Body of pancreas (tissue), 4 donors: ENCODE measurements around the gene GNE. TPM values are rescaled to one million over a fixed set of nuclear protein-coding genes. Genes with fewer than 3 reads are reported as not detected.
A peak's percentile ranks its signal among the peaks of the same experiment; 100 is the strongest.

Experiments used
- ATAC-seq: fragments of 150-250 bp; one replicate; pipeline ENCODE4 v1.9.1; 2016
- DNase-seq, 4 donors: peaks; one replicate each; pipeline ENCODE4 v3.0.0-alpha.2; 2019
- H3K27ac ChIP-seq, 4 donors: fragments of 200-600 bp; sonication (generic); 1 replicate in 3 of 4; 2 replicates in 1 of 4; pipeline versions ENCODE4 v1.5.1 to v1.6.1; 2016 to 2019; ENCODE audit warnings: mild to moderate bottlenecking in 1 of 4, mixed read lengths in 1 of 4, moderate library complexity in 1 of 4
- H3K27me3 ChIP-seq, 2 donors: fragments of 200-600 bp; sonication (generic); one replicate each; pipeline ENCODE4 v1.6.0; 2016; ENCODE audit warnings: mild to moderate bottlenecking in 1 of 2
- H3K36me3 ChIP-seq, 2 donors: fragments of 200-600 bp; sonication (generic); replicated peaks in 1 of 2; 2 replicates each; pipeline ENCODE4 v1.5.1; 2016; ENCODE audit warnings: low read depth in 2 of 2; ENCODE audit not compliant: insufficient read depth in 1 of 2
- H3K4me1 ChIP-seq: fragments of 200-600 bp; sonication (generic); one replicate; pipeline ENCODE4 v1.6.0; 2016
- H3K4me3 ChIP-seq, 2 donors: fragments of 200-600 bp; sonication (generic); 1 replicate in 1 of 2; 2 replicates in 1 of 2; pipeline ENCODE4 v1.5.1; 2016 to 2019
- H3K9me3 ChIP-seq, 3 donors: fragments of 200-600 bp; sonication (generic); 1 replicate in 2 of 3; 2 replicates in 1 of 3; pipeline ENCODE4 v1.5.1; 2016
- CTCF ChIP-seq, 7 experiments: fragments of 450-650 bp in 4 of 7; fragments of 200-600 bp in 3 of 7; sonication (generic) in 3 of 7; IDR thresholded peaks; one replicate each; pipeline ENCODE4 v1.5.1; 2016 to 2019; ENCODE audit warnings: antibody characterized with exemption in 7 of 7
- POLR2A ChIP-seq, 3 donors: fragments of 450-650 bp; IDR thresholded peaks; one replicate each; pipeline ENCODE4 v1.6.1; 2016; ENCODE audit warnings: antibody characterized with exemption in 3 of 3, mild to moderate bottlenecking in 2 of 3
- WGBS, 2 donors: methylation state at CpG; one replicate each; pipeline ENCODE4 v1.1.5; 2017; 5-methylcytosine and 5-hydroxymethylcytosine counted together
- intact Hi-C: fragments of 100-400 bp; cut with DNase I; formaldehyde crosslinking; loops from one replicate; pipeline ENCODE4 v1.15.1; 2023
- total RNA-seq, 2 donors: library from RNA; depleted of rRNA; stranded (reverse); fragments of >200 nt; gene quantifications; one replicate each; pipeline ENCODE4 v1.1.0, GENCODE V29; 2016

GNE gene
- total RNA-seq, 2 donors from 2014 or later = 7.3 to 15.8 TPM

DNA sequence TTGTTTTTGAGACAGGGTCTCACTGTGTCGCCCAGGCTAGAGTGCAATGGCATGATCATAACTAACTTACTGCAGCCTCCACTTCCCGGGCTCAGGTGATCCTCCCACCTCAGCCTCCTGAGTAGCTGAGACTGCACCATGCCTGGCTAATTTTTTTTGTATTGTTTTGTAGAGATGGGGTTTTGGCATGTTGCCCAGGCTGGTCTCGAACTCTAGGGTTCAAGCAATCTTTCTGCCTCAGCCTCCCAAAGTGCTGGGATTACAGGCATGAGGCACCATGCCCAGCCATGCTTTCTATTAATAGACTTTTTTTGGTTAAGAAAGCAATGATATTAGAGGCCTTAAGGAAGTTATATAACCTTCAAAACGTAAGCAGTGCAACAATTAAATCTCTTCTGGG lies 44.3 kb downstream of the GNE start:
- no peaks in the 10 kb centered on the region for H3K9me3 ChIP-seq
- no peak for TF ChIP-seq CTCF (IDR thresholded peaks at IDR 0.05)
- no peak for TF ChIP-seq POLR2A (IDR thresholded peaks at IDR 0.05)
- 72 to 77% methylated on average over 4 of the region's 4 CpGs for WGBS, 2 donors
- no peak overlapping the region for H3K4me3 ChIP-seq
- peaks cover 23% of the 10 kb centered on the region for H3K4me1 ChIP-seq
- no peak for DNase-seq
- peak overlapping the region in 1 of 4 donors; percentile 44 for H3K27ac ChIP-seq
- no peak for ATAC-seq
- intact Hi-C loops = no loop called here
- peaks cover 0 to 11% of the 10 kb centered on the region in 2 donors for H3K36me3 ChIP-seq
- no peaks in the 10 kb centered on the region for H3K27me3 ChIP-seq

DNA sequence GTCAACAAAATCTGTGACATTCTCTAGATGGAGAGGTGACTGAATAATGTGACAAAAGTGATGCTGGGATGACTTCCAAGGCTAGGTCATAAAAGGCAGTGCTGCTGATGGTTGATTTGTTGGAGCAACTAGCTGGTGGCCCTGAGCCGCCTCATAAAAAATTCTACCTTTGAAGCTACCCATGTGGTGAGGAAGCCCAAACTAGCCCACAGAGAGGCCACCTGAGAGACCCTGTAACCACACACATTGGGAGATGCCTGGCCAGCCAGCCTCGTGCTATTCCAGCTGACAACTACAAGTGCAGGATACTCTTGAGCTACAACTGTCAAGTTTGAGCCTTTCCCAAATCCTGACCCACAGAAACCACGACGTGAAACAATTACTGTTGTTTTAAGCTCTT lies 44.9 kb downstream of the GNE start:
- WGBS, 2 donors = 86 to 95% methylated on average over 2 to 4 of the region's 4 CpGs
- H3K27me3 ChIP-seq = no peaks in the 10 kb centered on the region
- ATAC-seq = no peak
- no peak for DNase-seq
- peaks cover 0 to 9% of the 10 kb centered on the region in 2 donors for H3K36me3 ChIP-seq
- no peak for TF ChIP-seq CTCF (IDR thresholded peaks at IDR 0.05)
- TF ChIP-seq POLR2A (IDR thresholded peaks at IDR 0.05) = no peak
- no peak overlapping the region for H3K27ac ChIP-seq
- intact Hi-C loops = no loop called here
- no peak overlapping the region for H3K4me3 ChIP-seq
- H3K4me1 ChIP-seq = peaks cover 23% of the 10 kb centered on the region
- H3K9me3 ChIP-seq = no peaks in the 10 kb centered on the region

DNA sequence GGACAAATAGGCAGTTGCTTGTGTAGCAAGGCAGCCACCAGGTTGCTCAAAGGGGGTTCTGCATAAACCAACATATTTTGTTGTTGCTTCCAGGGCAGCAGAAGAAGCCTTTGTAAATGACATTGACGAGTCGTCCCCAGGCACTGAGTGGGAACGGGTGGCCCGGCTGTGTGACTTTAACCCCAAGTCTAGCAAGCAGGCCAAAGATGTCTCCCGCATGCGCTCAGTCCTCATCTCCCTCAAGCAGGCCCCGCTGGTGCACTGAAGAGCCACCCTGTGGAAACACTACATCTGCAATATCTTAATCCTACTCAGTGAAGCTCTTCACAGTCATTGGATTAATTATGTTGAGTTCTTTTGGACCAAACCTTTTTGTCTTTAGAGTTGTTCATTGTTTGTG lies 46.7 kb downstream of the GNE start:
- H3K4me1 ChIP-seq = peaks cover 36% of the 10 kb centered on the region
- H3K27ac ChIP-seq = no peak overlapping the region
- intact Hi-C loops = no loop called here
- H3K27me3 ChIP-seq = no peaks in the 10 kb centered on the region
- DNase-seq (no peak), ATAC-seq (no peak)
- no peak overlapping the region for H3K4me3 ChIP-seq
- peaks cover 0 to 4% of the 10 kb centered on the region in 2 donors for H3K36me3 ChIP-seq
- TF ChIP-seq CTCF (IDR thresholded peaks at IDR 0.05) (no peak), POLR2A (IDR thresholded peaks at IDR 0.05) (no peak)
- H3K9me3 ChIP-seq = no peaks in the 10 kb centered on the region
- WGBS, 2 donors = 85 to 100% methylated on average over 2 to 7 of the region's 7 CpGs

DNA sequence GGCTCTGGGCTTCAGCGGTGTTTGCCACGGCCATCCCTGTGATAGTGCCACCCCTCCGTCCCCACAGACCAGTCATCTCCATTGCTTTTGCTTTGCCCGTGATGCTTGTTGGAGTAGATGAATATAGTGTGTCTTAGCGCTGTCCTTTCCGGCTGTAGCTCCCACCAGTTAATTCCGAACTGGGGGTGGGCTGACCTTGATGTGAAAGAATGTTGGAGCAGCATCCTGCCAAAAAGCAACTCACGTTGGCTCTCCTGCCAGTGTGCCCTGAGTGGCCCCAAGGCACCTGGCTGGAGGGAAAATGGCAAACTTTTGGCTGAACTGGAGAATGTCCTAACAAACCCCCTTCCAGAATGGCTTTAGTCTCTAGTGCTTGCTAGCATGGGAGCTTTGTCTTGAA lies 47.5 kb downstream of the GNE start:
- Histone ChIP-seq H3K27me3 (no peaks in the 10 kb centered on the region), H3K4me3 (no peak overlapping the region), H3K4me1 (peaks cover 36% of the 10 kb centered on the region), H3K9me3 (no peaks in the 10 kb centered on the region), H3K36me3 (peaks cover 0 to 10% of the 10 kb centered on the region in 2 donors), H3K27ac (peak overlapping the region in 1 of 4 donors; percentile 6)
- intact Hi-C loops = no loop called here
- TF ChIP-seq CTCF (IDR thresholded peaks at IDR 0.05) (no peak), POLR2A (IDR thresholded peaks at IDR 0.05) (no peak)
- DNase-seq = no peak
- 57 to 63% methylated on average over 8 of the region's 8 CpGs for WGBS, 2 donors
- ATAC-seq = no peak

GRCh38 chr9:36208521-36209253 lies 49.6 kb downstream of the GNE start:
- H3K27ac ChIP-seq = no peak overlapping the region
- no peak for DNase-seq
- peaks cover 6 to 21% of the 10 kb centered on the region in 2 donors for H3K36me3 ChIP-seq

More at GRCh38 chr9:36208521-36209253, 49.6 kb downstream of the GNE start:
- Histone ChIP-seq H3K4me1 (peaks cover 27% of the 10 kb centered on the region), H3K4me3 (no peak overlapping the region), H3K27me3 (no peaks in the 10 kb centered on the region), H3K9me3 (no peaks in the 10 kb centered on the region)
- intact Hi-C loops = no loop called here
- WGBS, 2 donors = 74 to 82% methylated on average over 10 of the region's 10 CpGs
- ATAC-seq = no peak
- TF ChIP-seq POLR2A (IDR thresholded peaks at IDR 0.05) = no peak
- TF ChIP-seq CTCF (IDR thresholded peaks at IDR 0.05) = no peak
